Type B pancreatic cell (in vitro differentiated cells): Measurements from ENCODE around the gene PAXIP1. TPM values are rescaled to one million over a fixed set of nuclear protein-coding genes. Genes with fewer than 3 reads are reported as not detected.

Experiments
- DNase-seq: peaks from one replicate; pipeline ENCODE4 v3.0.0; 2021; ENCODE audit warnings: mixed read lengths; ENCODE audit not compliant: unreplicated experiment; ENCODE audit errors: extremely low spot score
- H3K27ac Mint-ChIP-seq: 2 replicates; pipeline ENCODE4 v1.8.0; 2021; ENCODE audit warnings: mild to moderate bottlenecking, mixed read lengths
- H3K27me3 Mint-ChIP-seq: 2 replicates; pipeline ENCODE4 v1.8.0; 2021; ENCODE audit warnings: mixed read lengths
- H3K36me3 Mint-ChIP-seq: 2 replicates; pipeline ENCODE4 v1.8.0; 2021; ENCODE audit warnings: mixed read lengths
- H3K4me1 Mint-ChIP-seq: one replicate; pipeline ENCODE4 v1.8.0; 2021; ENCODE audit warnings: mixed read lengths; ENCODE audit not compliant: unreplicated experiment
- H3K4me3 Mint-ChIP-seq: 2 replicates; pipeline ENCODE4 v1.8.0; 2021; ENCODE audit warnings: mild to moderate bottlenecking, mixed read lengths
- H3K9me3 Mint-ChIP-seq: 2 replicates; pipeline ENCODE4 v1.8.0; 2021; ENCODE audit warnings: mixed read lengths
- CTCF ChIP-seq: fragments of 200-600 bp; sonication (generic); conservative IDR thresholded peaks from 2 replicates; pipeline ENCODE4 v1.5.0; 2021; ENCODE audit warnings: antibody characterized with exemption, mild to moderate bottlenecking
- total RNA-seq: library from RNA; stranded (reverse); gene quantifications from 2 replicates; pipeline ENCODE4 v1.2.1, GENCODE V29; 2021; ENCODE audit warnings: low replicate concordance

The PAXIP1 gene
- total RNA-seq, 1 donor from 2014 or later, result 21.1 TPM

GRCh38 chr7:154953006-154953684 lies 49.8 kb downstream of the PAXIP1 start:
- H3K4me1 Mint-ChIP-seq, result no peaks in the 10 kb centered on the region
- H3K9me3 Mint-ChIP-seq, result no peaks in the 10 kb centered on the region
- H3K4me3 Mint-ChIP-seq, result no peak overlapping the region
- H3K27ac Mint-ChIP-seq, result no peak overlapping the region
- H3K36me3 Mint-ChIP-seq, result peaks cover 33% of the 10 kb centered on the region
- H3K27me3 Mint-ChIP-seq, result no peaks in the 10 kb centered on the region
- TF ChIP-seq CTCF, result peak; percentile 78
- DNase-seq, result no peak

GRCh38 chr7:154950960-154951359 lies 52.0 kb downstream of the PAXIP1 start:
- no peak overlapping the region for H3K27ac Mint-ChIP-seq
- TF ChIP-seq CTCF, result no peak
- DNase-seq, result no peak
- H3K9me3 Mint-ChIP-seq, result no peaks in the 10 kb centered on the region
- H3K4me3 Mint-ChIP-seq, result no peak overlapping the region
- H3K27me3 Mint-ChIP-seq, result no peaks in the 10 kb centered on the region
- no peaks in the 10 kb centered on the region for H3K4me1 Mint-ChIP-seq
- peaks cover 24% of the 10 kb centered on the region for H3K36me3 Mint-ChIP-seq

- Mint-ChIP-seq H3K4me3 (no peak overlapping the region), H3K27me3 (no peaks in the 10 kb centered on the region), H3K27ac (no peak overlapping the region), H3K36me3 (peaks cover 25% of the 10 kb centered on the region), H3K9me3 (no peaks in the 10 kb centered on the region), H3K4me1 (no peaks in the 10 kb centered on the region)
- no peak for DNase-seq
- peak; percentile 17 for TF ChIP-seq CTCF
Observed at GRCh38 chr7:154947604-154948003, 55.3 kb downstream of the PAXIP1 start.

GRCh38 chr7:154946166-154946565 lies 56.8 kb downstream of the PAXIP1 start:
- Mint-ChIP-seq H3K9me3 (no peaks in the 10 kb centered on the region), H3K4me3 (no peak overlapping the region)

GRCh38 chr7:154943906-154944305 lies 59.0 kb downstream of the PAXIP1 start:
- TF ChIP-seq CTCF, result no peak
- no peak for DNase-seq
- no peaks in the 10 kb centered on the region for H3K9me3 Mint-ChIP-seq
- peaks cover 27% of the 10 kb centered on the region for H3K36me3 Mint-ChIP-seq
- H3K27me3 Mint-ChIP-seq, result no peaks in the 10 kb centered on the region
- no peaks in the 10 kb centered on the region for H3K4me1 Mint-ChIP-seq
- H3K4me3 Mint-ChIP-seq, result no peak overlapping the region
- H3K27ac Mint-ChIP-seq, result peak overlapping the region; percentile 78

More at GRCh38 chr7:154946166-154946565, 56.8 kb downstream of the PAXIP1 start:
- TF ChIP-seq CTCF, result no peak
- peaks cover 29% of the 10 kb centered on the region for H3K36me3 Mint-ChIP-seq
- H3K4me1 Mint-ChIP-seq, result no peaks in the 10 kb centered on the region
- no peaks in the 10 kb centered on the region for H3K27me3 Mint-ChIP-seq
- no peak for DNase-seq
- no peak overlapping the region for H3K27ac Mint-ChIP-seq
